Heart left ventricle (tissue), 13 donors: Measurements from ENCODE around the gene ADGRG2.
"Not testable (repeated sequence)": the region's sequence is repeated elsewhere in the genome, so short reads cannot be mapped to it uniquely, and the experiment has no call there.

Experiments used
- CTCF ChIP-seq, 12 donors: fragments of 200-600 bp; sonication (generic) in 4 of 12; IDR thresholded peaks; one replicate each; pipeline versions ENCODE4 v1.5.0 to v1.8.0; 2018 to 2022; ENCODE audit warnings: antibody characterized with exemption in 12 of 12, mild to moderate bottlenecking in 5 of 12
- POLR2A ChIP-seq, 2 donors: fragments of 450-650 bp; IDR thresholded peaks; one replicate each; pipeline ENCODE4 v1.6.1; 2017; ENCODE audit warnings: antibody characterized with exemption in 2 of 2, mild to moderate bottlenecking in 2 of 2, moderate library complexity in 2 of 2
- donor health status: ischemic (EF 13 %, LVEDD 7.1; RV severe dilation, severe dysfunction).
- donor health status: DM: no; HTN: yes; CAD: no.
- donor health status: DM: no; HTN: no; CAD: no.
- donor health status: ischemic (EF 25% LVEDD 6.9; RV normal size, moderate dysfunction).
- donor health status: ischemic (EF 25% LVEDD 5.7; RV mildly dilated, moderate dysfunction).
- donor health status: ischemic (EF 35%, LVEDD 5.7; RV mildly dilated, moderate dysfunction).
- donor health status: nonischemic (EF 11% LVEDD 7.7; RV severe dilation, severe dysfunction).
- donor health status: DM: yes; HTN: yes; CAD: no.
- donor health status: PGD.
- donor health status: ischemic (EF 29% LVEDD 5.4; RV normal size, mild dysfunction).
- donor health status: nonischemic (EF 23%, LVEDD 6.1; RV moderate dilation, normal function).

GRCh38 chrX:19066987-19067386 is 55.3 kb downstream of the ADGRG2 start:
- not testable (repeated sequence) for TF ChIP-seq CTCF, POLR2A (IDR thresholded peaks at IDR 0.05)
